Hippocampal formation (tissue), 2 donors: ENCODE measurements around the gene HLTF.
A peak's percentile ranks its signal among the peaks of the same experiment; 100 is the strongest.

Source experiments
- DNase-seq, 2 donors: peaks; one replicate each; lab custom pipeline; 2025; lab: John Stamatoyannopoulos, UW

HLTF gene

DNA sequence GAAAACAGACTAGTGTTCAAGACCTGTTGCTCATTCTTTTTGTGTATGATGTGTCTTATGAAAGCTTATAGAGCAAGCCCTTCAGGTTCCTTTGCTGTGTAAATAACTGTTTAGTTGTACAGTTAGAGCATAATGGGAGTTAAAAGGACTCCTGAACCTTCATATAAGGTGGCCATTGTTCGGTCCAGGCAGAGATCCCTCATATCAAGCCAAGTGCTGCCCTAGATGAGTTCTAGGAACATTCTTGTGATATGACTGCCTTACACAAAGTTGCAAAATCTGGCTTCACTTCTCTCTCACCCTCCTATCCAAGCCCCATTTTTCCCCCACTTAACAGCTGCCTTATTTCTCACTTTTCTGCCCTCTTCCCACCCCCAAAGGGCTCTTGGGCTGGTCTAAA lies 68.1 kb downstream of the HLTF start:
- no peak for DNase-seq

- DNase-seq = no peak
Measured at GRCh38 chr3:149016669-149017541, 69.4 kb downstream of the HLTF start.

GRCh38 chr3:149016242-149016641 lies 70.1 kb downstream of the HLTF start:
- DNase-seq = no peak

- DNase-seq = no peak
Measured at GRCh38 chr3:149015393-149015792, 70.9 kb downstream of the HLTF start.

DNA sequence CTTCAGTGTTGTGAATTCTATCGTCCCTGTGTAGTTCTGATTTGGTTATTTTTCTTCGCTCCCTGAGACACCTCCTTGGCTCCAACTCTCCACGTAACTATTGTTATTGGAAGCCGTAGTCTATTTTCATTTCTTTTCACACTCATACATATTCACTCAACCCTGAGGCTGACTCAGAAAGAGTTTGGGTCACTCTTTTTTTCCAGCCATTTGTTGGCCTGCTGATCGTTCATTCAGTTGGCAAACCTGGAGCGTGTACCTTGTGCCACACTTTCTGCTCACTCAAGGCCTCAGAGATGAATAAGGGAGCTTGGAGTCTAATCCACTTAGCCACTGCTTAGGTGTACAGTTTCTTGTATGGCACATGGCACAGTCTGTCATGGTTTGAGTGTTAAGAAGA lies 72.6 kb downstream of the HLTF start:
- no peak for DNase-seq

GRCh38 chr3:149011676-149012075 lies 74.7 kb downstream of the HLTF start:
- DNase-seq = no peak

GRCh38 chr3:149010966-149011365 lies 75.4 kb downstream of the HLTF start:
- no peak for DNase-seq

DNA sequence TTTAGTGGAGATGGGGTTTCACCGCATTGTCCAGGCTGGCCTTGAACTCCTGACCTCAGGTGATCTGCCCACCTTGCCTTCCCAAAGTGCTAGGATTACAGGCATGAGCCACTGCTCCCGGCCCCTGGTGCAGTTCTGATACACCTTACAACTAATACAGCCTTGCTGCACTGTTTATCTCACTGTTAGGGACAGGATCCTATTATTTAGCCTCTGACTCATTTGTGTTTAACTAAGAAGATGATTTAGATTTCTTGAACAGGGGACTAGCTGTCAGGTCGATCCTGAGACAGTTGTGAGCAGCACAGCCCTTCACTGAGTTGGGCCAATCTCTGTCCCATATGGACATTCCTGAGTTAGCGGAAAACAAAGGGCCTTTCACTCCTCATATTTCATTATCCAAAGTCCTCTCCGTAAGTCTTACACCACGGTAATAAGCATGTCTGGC lies 75.8 kb downstream of the HLTF start:
- no peak for DNase-seq

DNA sequence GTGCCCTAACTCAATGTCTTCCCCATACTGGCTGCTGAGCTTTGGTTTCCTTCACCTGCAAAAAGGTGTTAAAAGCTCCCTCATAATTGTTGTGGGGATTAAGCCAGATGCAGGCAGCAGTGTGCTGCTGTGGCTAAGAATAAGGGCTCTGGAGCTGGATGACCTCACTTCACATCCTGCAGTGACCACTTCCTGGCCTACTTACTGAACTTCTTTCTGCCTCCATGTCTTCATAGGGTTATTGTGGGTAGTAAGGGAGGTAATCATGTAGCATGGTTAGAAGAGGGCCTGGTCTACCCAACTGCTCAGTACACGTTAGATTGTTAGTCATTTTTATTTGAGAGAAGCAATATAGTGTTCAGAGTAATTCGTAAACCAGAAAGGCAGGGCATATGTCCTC lies 76.6 kb downstream of the HLTF start:
- no peak for DNase-seq

- DNase-seq = no peak
Measured at GRCh38 chr3:149007567-149008257, 78.6 kb downstream of the HLTF start.

DNA sequence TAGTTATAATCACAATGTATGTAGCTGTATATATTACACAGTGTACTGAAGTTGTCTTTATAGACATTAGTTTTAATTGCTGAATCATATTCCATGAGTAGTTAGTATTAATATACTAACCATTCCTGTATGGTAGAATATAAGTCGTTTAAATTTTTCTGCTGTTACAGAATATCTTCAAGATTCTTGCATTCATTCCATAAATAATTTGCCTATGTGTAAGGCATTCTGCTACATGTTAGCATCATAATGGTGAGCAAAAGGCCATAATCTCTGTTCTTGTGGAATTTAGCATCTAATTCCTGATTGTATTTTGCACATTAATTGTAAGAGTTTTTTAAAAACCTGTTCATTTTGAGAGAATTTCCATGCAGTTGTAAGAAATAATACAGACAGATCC lies 80.9 kb downstream of the HLTF start:
- DNase-seq = no peak

GRCh38 chr3:149004622-149005021 lies 81.7 kb downstream of the HLTF start:
- DNase-seq = peak in 1 of 2 donors; percentile 17

DNA sequence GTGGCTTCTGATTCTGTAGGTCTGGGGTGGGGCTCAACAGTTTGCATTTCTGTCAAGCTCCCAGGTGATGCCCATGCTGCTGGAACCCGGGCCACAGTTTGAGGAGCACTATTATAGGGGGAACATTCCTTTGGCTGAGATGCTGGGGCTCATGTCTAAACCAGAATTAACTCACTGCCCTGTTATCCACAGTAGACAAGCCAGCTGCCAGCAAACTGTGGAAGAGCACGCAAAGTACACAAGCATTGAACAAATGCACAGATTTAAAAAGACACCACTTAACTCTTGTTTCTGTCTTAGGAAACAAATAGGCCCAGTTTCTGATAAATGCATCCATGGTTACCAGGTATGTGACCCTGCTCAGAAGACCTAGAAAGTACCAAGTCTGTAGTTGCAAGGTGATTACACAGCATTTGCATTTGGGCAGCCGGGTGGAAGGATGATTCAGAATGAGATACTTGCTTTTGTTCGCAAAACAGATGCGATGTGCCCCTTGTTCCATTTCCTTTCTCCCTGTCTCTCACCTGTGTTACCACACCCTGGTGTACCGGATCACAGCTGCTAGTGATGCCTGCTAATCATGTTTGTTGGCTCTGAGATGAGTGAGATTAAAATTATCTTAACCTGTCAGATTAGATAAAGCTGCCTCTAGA lies 82.6 kb downstream of the HLTF start:
- DNase-seq = no peak

GRCh38 chr3:149001727-149002126 lies 84.6 kb downstream of the HLTF start:
- no peak for DNase-seq

DNA sequence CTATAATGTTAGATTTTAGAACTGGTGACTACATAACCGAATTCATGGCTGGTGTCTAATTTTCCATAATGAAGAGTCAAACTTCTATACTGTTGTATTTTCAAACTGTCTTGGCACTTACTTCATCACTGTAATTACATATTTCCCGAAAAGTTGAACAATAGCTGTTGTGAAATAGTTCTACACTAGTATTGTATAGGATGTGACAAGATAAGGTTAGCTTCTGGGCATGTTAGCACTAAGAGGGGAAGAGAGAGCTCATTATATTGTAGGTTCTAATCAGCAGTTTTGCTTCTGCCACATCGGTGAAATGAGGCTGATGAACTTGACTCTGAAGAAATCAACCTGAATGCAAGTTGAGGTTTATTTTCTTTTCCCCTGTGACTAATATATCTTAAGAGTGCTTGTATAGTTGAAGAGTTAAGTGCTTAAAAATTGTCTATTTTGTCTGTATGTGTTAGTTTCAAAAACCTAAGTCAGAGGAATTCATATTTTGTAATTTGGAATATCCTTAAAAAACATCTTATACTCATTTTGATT lies 86.1 kb downstream of the HLTF start:
- no peak for DNase-seq

GRCh38 chr3:148999806-149000205 lies 86.5 kb downstream of the HLTF start:
- no peak for DNase-seq

DNA sequence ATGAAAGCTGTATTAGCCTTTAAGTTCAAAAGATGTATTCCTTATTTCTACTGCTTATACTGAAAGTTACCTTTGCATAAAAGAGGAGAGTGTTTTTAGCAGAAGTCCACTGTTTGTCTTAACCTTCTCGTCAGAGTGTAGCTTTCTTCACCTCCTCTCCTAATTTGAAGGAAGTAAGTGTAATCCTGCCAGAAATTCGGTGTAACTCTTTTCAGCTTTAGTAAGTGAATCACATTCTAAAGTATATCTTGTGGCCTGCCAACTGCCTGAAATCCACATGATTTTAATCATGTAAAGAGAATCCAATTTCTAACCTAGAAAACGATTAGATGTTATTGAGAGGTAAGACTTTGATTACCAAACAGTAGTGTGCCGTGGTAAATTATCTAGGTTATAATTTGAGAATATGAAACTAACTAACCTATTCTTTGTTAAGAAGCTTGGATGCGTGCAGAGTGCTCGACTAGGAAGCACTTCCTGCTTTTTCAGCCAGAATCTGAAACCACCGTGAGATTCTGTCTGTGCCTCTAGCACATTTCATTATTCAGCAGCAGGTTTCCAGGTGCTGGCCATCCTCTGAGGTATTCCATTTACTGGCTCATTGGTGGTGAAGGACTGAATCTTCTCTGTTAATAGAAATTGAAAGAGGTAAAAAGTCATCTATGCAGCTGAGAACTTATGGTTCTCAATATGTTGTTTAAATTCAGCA lies 87.5 kb downstream of the HLTF start:
- DNase-seq = no peak

DNA sequence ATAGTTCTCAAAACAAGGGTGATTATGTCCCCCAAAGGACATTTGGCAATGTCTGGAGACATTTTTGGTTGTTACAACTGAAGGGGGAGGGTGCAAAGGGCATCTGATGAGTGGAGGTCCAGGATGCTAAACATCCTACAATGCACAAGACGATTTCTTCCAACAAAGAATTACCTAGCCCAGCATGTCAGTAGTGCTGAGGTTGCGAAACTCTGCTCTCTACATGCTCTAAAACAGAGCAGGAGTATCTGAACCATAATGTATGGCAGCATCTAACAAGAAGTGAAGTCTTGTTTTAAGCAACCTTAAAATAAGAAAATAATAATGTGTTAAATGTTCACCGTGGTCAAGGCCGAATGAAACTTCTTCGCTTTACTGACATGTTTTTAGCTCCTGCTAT lies 88.0 kb downstream of the HLTF start:
- no peak for DNase-seq

- no peak for DNase-seq
Measured at GRCh38 chr3:148997623-148998022, 88.7 kb downstream of the HLTF start.

GRCh38 chr3:148992635-148993255 lies 93.6 kb downstream of the HLTF start:
- DNase-seq = no peak

GRCh38 chr3:148992027-148992634 lies 94.2 kb downstream of the HLTF start:
- DNase-seq = no peak
